Measurements from ENCODE around the gene CPN2.

The CPN2 gene

DNA sequence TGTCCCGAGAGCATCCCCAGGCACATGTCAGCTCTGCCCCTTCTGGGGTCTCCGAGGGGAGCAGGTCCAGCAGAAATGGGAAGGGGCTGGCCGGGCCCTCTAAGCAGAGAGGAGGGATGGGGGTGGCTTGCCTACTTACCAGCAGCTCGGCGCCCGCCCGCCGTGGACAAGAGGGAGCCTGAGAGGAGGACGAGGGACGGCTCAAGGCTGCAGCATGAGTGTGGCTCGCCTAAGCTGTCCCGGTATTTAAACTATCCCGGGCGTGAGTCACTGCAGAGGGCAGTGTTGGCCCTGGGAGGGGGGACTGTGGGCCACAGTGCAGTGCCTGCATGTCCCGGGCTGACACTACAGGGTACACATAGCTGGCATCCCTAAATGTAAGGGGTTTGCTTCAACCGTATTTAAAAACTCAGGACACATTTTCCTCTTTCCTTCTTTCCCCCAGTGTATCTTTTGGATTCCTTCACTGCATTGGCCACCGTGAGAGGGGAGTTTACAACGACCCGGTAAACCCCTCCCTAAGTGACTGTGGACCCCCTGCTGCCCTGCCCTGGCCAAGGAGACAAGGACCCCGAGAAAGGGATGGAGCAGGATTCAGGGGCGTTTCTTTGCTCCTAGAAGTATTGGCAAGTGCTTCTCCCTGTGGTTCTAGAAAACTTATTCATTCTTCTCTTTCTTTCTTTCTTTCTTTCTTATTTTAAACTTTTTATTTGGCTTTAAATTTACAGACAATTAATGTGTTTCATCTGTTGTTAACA is 18.6 kb upstream of the CPN2 start, which contains the start of gene LRRC15:
LRRC15 (minus strand) TSS at position 222 of the 758 bp plus-strand sequence. CDS start 8,700 bp downstream, outside the sequence.
- H3K9me3 ChIP-seq (ENCODE audit: insufficient read depth, low read length): no peaks in the 10 kb centered on the region
- H3K27me3 ChIP-seq (ENCODE audit: low read length): no peaks in the 10 kb centered on the region
- no peaks in the 10 kb centered on the region for H3K79me2 ChIP-seq (ENCODE audit: insufficient read depth, low read length)
- H3K4me3 ChIP-seq (ENCODE audit: insufficient read depth, low read length, poor library complexity, severe bottlenecking): no peak within 1 kb of the TSS
- no peak within 1 kb of the TSS for H3K4me2 ChIP-seq (ENCODE audit: low read depth, low read length, poor library complexity, severe bottlenecking)
- no peak within 1 kb of the TSS for H2AFZ ChIP-seq (ENCODE audit: low read depth, low read length, severe bottlenecking)
- no peaks in the 10 kb centered on the region for H3F3A ChIP-seq (ENCODE audit: insufficient read depth)
- no peak for TF ChIP-seq EZH2phosphoT487 (conservative IDR thresholded peaks at IDR 0.05; ENCODE audit: low read length)
- TF ChIP-seq, protein P1, sequence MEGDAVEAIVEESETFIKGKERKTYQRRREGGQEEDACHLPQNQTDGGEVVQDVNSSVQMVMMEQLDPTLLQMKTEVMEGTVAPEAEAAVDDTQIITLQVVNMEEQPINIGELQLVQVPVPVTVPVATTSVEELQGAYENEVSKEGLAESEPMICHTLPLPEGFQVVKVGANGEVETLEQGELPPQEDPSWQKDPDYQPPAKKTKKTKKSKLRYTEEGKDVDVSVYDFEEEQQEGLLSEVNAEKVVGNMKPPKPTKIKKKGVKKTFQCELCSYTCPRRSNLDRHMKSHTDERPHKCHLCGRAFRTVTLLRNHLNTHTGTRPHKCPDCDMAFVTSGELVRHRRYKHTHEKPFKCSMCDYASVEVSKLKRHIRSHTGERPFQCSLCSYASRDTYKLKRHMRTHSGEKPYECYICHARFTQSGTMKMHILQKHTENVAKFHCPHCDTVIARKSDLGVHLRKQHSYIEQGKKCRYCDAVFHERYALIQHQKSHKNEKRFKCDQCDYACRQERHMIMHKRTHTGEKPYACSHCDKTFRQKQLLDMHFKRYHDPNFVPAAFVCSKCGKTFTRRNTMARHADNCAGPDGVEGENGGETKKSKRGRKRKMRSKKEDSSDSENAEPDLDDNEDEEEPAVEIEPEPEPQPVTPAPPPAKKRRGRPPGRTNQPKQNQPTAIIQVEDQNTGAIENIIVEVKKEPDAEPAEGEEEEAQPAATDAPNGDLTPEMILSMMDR (IDR thresholded peaks at IDR 0.05; ENCODE audit: insufficient read depth, low read length, poor library complexity, severe bottlenecking): no peak
- no peaks in the 10 kb centered on the region for H4K20me1 ChIP-seq (ENCODE audit: low read depth, low read length)
- no peak within 1 kb of the TSS for H3K9ac ChIP-seq (ENCODE audit: low read length)
- no peaks in the 10 kb centered on the region for H3K9me2 ChIP-seq (replicated peaks; ENCODE audit: insufficient read depth, low read length)
- H3K36me3 ChIP-seq (ENCODE audit: low read length): no peaks in the 10 kb centered on the region
- H3K27ac ChIP-seq (ENCODE audit: low read depth, low read length): no peak within 1 kb of the TSS

DNA sequence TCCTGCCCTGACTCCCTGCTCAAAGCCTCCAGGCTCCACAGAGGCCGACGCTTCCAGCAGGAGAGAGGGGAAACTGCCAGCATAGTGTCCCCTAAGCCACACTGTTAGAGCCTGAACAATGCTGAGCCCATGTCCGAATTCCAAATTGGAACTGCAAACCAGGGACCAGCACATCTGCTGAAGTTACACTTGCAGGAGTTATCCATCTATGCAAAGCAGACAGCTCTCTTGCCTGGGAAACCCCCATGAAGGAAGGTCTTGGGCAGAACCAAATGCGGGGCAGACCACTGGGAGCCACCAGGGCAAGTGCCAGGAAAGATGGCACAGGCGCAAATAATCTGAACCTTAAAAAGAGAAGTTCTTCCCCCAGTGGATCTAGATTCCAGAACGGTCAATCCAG is 17.8 kb upstream of the CPN2 start:
- H3F3A ChIP-seq (ENCODE audit: insufficient read depth): no peaks in the 10 kb centered on the region
- H3K27me3 ChIP-seq (ENCODE audit: low read length): no peaks in the 10 kb centered on the region
- H3K9ac ChIP-seq (ENCODE audit: low read length): no peak overlapping the region
- no peaks in the 10 kb centered on the region for H4K20me1 ChIP-seq (ENCODE audit: low read depth, low read length)
- no peaks in the 10 kb centered on the region for H3K9me2 ChIP-seq (replicated peaks; ENCODE audit: insufficient read depth, low read length)
- no peaks in the 10 kb centered on the region for H3K79me2 ChIP-seq (ENCODE audit: insufficient read depth, low read length)
- no peak overlapping the region for H3K4me2 ChIP-seq (ENCODE audit: low read depth, low read length, poor library complexity, severe bottlenecking)
- H3K9me3 ChIP-seq (ENCODE audit: insufficient read depth, low read length): no peaks in the 10 kb centered on the region
- no peak overlapping the region for H3K4me3 ChIP-seq (ENCODE audit: insufficient read depth, low read length, poor library complexity, severe bottlenecking)
- H2AFZ ChIP-seq (ENCODE audit: low read depth, low read length, severe bottlenecking): no peak overlapping the region
- H3K27ac ChIP-seq (ENCODE audit: low read depth, low read length): no peak overlapping the region
- no peak for TF ChIP-seq EZH2phosphoT487 (conservative IDR thresholded peaks at IDR 0.05; ENCODE audit: low read length)
- TF ChIP-seq, protein P1 (IDR thresholded peaks at IDR 0.05; ENCODE audit: insufficient read depth, low read length, poor library complexity, severe bottlenecking): no peak
- no peaks in the 10 kb centered on the region for H3K36me3 ChIP-seq (ENCODE audit: low read length)

DNA sequence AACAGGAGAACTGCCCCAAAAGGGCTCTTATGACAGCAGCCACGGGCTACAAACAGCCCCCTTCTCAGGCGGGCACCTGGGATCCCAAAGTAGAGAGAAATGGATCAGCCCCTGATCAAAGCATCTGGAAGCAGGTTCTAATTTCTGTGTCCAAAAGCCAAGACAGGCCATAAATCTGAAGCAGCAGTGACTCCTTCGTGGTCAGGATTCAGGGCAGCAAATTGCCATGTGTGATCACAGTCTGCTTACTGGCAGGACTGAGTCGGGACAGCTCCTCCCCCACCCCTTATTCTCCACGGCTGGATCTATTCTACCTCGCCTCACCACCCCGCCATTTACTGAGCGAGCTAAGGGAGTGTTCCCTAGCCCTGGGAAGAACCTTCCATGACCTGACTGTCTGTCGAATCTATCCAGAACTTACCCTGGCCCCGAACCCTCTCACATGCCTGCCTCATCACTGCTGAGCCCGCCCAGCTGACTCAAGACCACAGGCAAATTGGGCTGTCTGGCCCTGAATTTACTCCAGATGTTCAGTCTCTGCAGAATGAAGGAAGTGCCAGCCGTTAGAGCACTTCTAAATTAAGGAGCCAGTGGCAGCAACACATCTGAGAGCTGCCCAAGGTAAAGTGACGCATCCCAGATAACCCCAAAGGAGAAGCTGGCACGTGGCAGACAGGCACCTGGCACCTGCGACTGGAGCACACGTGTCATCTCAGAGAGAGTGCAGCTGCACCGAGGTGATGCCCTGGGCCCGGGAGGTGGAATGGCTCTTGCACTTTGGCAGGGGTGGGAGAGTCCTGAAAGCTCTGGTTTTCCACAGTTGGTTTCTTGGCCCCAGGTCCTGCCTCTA is 17.1 kb upstream of the CPN2 start:
- no peak overlapping the region for H3K4me2 ChIP-seq (ENCODE audit: low read depth, low read length, poor library complexity, severe bottlenecking)
- TF ChIP-seq, protein P1 (IDR thresholded peaks at IDR 0.05; ENCODE audit: insufficient read depth, low read length, poor library complexity, severe bottlenecking): no peak
- no peak for TF ChIP-seq EZH2phosphoT487 (conservative IDR thresholded peaks at IDR 0.05; ENCODE audit: low read length)
- no peak overlapping the region for H2AFZ ChIP-seq (ENCODE audit: low read depth, low read length, severe bottlenecking)
- H3K9me3 ChIP-seq (ENCODE audit: insufficient read depth, low read length): no peaks in the 10 kb centered on the region
- H3K27ac ChIP-seq (ENCODE audit: low read depth, low read length): no peak overlapping the region
- no peaks in the 10 kb centered on the region for H3F3A ChIP-seq (ENCODE audit: insufficient read depth)
- H3K9ac ChIP-seq (ENCODE audit: low read length): no peak overlapping the region
- no peaks in the 10 kb centered on the region for H3K79me2 ChIP-seq (ENCODE audit: insufficient read depth, low read length)
- no peak overlapping the region for H3K4me3 ChIP-seq (ENCODE audit: insufficient read depth, low read length, poor library complexity, severe bottlenecking)
- H3K27me3 ChIP-seq (ENCODE audit: low read length): no peaks in the 10 kb centered on the region
- no peaks in the 10 kb centered on the region for H3K9me2 ChIP-seq (replicated peaks; ENCODE audit: insufficient read depth, low read length)
- H4K20me1 ChIP-seq (ENCODE audit: low read depth, low read length): no peaks in the 10 kb centered on the region
- no peaks in the 10 kb centered on the region for H3K36me3 ChIP-seq (ENCODE audit: low read length)
